BJ (cell line): ENCODE measurements around the gene ST3GAL4. TPM values are rescaled to one million over a fixed set of nuclear protein-coding genes. Genes with fewer than 3 reads are reported as not detected.

Experiments used
- CTCF ChIA-PET: fragments of 350-600 bp; formaldehyde crosslinking; extraction: SDS; loops from one replicate; lab custom pipeline; 2021; ENCODE audit warnings: antibody characterized with exemption, inconsistent platforms; lab: Yijun Ruan, JAX
- POLR2A ChIA-PET: fragments of 300-600 bp; sonication (Branson Sonifier 250); formaldehyde crosslinking; extraction: SDS; loops from one replicate; lab custom pipeline; 2021; ENCODE audit warnings: antibody characterized with exemption; lab: Charles Lee
- DNase-seq: peaks from one replicate; pipeline ENCODE4 v3.0.0-alpha.2; 2011; ENCODE audit warnings: low read depth
- H3K27me3 ChIP-seq: 2 replicates; pipeline ENCODE4 v1.6.0; 2011; ENCODE audit warnings: low read length; ENCODE audit not compliant: control insufficient read depth, insufficient read depth
- H3K36me3 ChIP-seq: 2 replicates; pipeline ENCODE4 v1.5.1; 2011; ENCODE audit warnings: low read length; ENCODE audit not compliant: control insufficient read depth, insufficient read depth
- H3K4me3 ChIP-seq: 2 replicates; pipeline ENCODE4 v1.5.1; 2011; ENCODE audit warnings: low read depth, mild to moderate bottlenecking, control low read depth, low read length
- polyA plus RNA-seq: library from polyadenylated mRNA; depleted of rRNA; stranded (reverse); fragments of >200 nt; gene quantifications from 2 replicates; pipeline ENCODE4 v1.2.3, GENCODE V29; 2011
- TF ChIP-seq, protein P1 (sequence below): IDR thresholded peaks from 2 replicates; pipeline ENCODE4 v1.5.1; 2011; ENCODE audit warnings: low read depth, mild to moderate bottlenecking, control low read depth, inconsistent platforms, low read length, moderate library complexity; ENCODE audit not compliant: insufficient read depth

Gene ST3GAL4
- polyA plus RNA-seq, 1 experiment = 31.8 TPM

DNA sequence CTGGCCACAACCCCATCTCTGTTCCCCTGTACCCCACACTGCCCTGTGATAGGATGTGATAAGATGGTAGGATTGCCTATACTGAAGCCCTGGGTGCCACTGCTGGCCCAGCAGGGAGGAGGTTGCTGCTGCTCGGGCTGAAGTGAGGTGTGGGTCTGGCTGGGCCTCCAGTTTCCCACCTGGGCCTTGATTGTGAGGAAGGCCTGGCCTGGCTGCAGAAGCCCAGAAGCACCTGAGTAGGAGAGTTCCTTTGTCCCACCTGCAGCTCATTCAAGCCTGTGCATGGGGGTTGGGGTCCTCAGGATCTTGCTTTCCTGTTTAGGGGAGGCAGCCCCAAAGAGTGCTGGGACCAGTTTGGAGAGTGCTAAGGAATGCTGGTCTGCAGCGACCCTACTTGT, 3.3 kb downstream of the ST3GAL4 start:
- TF ChIP-seq, protein P1, sequence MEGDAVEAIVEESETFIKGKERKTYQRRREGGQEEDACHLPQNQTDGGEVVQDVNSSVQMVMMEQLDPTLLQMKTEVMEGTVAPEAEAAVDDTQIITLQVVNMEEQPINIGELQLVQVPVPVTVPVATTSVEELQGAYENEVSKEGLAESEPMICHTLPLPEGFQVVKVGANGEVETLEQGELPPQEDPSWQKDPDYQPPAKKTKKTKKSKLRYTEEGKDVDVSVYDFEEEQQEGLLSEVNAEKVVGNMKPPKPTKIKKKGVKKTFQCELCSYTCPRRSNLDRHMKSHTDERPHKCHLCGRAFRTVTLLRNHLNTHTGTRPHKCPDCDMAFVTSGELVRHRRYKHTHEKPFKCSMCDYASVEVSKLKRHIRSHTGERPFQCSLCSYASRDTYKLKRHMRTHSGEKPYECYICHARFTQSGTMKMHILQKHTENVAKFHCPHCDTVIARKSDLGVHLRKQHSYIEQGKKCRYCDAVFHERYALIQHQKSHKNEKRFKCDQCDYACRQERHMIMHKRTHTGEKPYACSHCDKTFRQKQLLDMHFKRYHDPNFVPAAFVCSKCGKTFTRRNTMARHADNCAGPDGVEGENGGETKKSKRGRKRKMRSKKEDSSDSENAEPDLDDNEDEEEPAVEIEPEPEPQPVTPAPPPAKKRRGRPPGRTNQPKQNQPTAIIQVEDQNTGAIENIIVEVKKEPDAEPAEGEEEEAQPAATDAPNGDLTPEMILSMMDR = no peak
- ChIA-PET CTCF (interaction anchor here (0.7 to 1.6 kb wide), 7 partner anchors 10 to 82 kb away, joined by 3 to 8 read pairs (median 4); no protein-coding TSS in a partner anchor), POLR2A (no interaction called here)
- Histone ChIP-seq H3K4me3 (no peak overlapping the region), H3K27me3 (no peaks in the 10 kb centered on the region), H3K36me3 (no peaks in the 10 kb centered on the region; the same call in 1 of the 2 replicates)
- DNase-seq = no peak

DNA sequence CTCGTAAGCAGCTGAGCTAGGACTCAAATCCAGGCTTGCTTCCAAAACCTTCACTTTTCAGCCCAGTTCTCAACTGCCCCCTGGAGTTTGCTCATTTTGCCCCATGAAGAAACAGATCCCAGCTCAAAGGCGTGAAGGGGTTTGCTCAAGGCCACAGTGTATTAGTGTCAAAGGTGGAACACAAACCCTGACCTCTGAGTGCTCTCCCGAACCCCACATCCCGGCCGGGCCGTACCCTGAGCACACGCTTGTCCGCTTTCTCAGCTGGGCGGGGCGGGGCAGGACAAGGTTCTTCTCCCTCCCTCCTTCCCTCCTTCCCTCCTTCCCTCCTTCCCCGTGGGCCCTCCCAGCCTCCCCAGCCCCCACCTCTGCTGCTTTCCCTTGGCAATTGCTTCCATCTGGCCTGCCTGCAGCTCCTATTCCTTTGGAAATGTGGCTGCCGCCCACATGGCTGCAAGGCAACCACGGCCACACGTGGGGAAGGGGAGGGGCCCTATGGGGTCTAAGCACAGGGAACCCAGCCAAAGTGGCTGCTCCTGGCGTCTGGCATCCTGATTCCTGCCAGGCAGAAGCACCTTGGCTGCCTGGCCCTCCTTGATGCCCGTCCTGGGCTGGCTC, 4.1 kb downstream of the ST3GAL4 start:
- POLR2A ChIA-PET = no interaction called here
- no peak for DNase-seq
- H3K4me3 ChIP-seq = no peak overlapping the region
- no peaks in the 10 kb centered on the region; the same call in 1 of the 2 replicates for H3K36me3 ChIP-seq
- H3K27me3 ChIP-seq = no peaks in the 10 kb centered on the region
- CTCF ChIA-PET = interaction anchor here (0.8 to 1.6 kb wide), 7 partner anchors 11 to 81 kb away, joined by 3 to 8 read pairs (median 4); no protein-coding TSS in a partner anchor
- TF ChIP-seq, protein P1 = peak; percentile 51

DNA sequence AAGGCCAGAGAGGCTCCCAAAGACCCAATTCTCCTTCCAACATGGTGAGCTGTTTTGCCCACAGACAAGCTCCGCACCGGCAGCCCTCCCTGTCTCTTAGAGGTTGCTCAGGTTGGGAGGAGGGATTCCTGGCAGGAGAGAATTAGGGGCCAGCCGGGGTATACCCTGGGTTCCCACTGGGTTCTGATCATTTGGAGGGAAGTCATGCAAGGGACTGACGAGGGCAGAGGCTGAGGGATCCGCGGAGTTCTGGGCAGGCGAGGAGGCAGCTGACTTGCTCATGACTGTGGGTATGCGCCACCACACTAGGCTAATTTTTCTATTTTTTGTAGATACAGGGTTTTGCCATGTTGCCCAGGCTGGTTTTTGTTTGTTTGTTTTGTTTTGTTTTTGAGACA, 4.6 kb downstream of the ST3GAL4 start:
- Histone ChIP-seq H3K36me3 (no peaks in the 10 kb centered on the region; the same call in 1 of the 2 replicates), H3K27me3 (no peaks in the 10 kb centered on the region), H3K4me3 (no peak overlapping the region)
- TF ChIP-seq, protein P1 = no peak
- ChIA-PET CTCF (interaction anchor here (0.8 to 1.5 kb wide), 4 partner anchors 10 to 81 kb away, joined by 3 to 8 read pairs (median 4); no protein-coding TSS in a partner anchor), POLR2A (no interaction called here)
- no peak for DNase-seq

DNA sequence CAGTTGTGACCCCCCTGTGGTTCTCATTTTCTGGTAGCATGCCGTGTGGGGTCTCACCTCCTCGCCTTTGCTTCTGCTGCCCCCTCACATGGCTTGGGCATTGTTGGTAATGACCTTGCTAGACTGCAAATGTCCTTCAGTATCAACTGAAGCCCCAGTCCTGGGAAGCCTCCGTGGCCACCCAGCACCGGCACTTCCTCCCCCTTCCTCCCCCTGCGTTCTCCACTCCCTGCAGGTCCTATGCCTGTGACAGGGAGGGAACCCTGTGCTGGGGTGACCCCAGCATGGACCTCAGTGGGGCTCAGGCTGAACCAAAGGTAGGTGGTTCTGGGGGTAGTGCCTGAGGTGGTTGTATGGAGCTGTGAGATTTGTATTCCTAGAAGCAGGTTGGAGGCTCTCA, 5.9 kb downstream of the ST3GAL4 start:
- Histone ChIP-seq H3K27me3 (no peaks in the 10 kb centered on the region), H3K4me3 (no peak overlapping the region), H3K36me3 (no peaks in the 10 kb centered on the region; the same call in 1 of the 2 replicates)
- POLR2A ChIA-PET = no interaction called here
- CTCF ChIA-PET = no interaction called here
- DNase-seq = no peak
- TF ChIP-seq, protein P1 = no peak

DNA sequence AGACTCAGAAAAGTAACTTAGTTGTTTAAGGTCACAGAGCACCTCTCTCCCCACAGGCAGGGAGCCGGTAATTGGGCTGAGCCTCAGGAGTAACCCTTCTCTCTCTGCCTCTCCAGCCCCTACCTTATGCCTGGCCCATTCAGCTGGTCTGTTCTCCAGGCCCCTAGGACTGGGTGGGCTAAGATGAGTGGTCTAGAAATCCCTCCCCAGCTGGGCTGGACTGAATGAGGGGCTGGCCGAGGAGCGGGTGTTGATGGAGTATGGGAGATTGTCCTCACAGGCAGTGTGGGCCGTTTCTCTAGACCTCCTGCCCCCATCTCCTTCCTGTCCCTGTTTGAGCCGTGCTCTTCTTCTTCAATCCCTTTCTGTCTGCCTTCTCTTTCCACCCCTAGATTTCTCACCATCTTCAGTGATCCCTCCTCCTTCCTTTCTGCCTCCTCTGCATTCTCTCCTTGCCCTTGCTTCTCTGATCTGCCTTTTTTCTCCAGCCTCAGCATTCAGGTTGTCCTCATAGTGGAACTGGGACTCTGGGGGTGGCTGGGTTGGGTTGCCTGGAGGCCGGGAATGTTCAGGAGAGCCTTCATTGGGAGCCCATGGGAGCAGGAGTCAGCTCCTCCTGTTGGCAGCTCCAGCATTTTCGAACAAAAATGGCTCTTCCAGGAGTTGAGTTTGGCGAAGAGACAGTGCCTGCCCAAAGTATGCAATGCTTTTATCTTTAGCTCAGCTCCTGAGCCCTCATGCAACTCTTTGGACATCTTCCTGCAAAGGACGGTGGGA, 7.6 kb downstream of the ST3GAL4 start:
- no peak for DNase-seq
- POLR2A ChIA-PET = interaction anchor here (0.6 kb wide), 1 partner anchor 9 kb away, joined by 4 read pairs; no protein-coding TSS in a partner anchor
- TF ChIP-seq, protein P1 = no peak
- Histone ChIP-seq H3K27me3 (no peaks in the 10 kb centered on the region), H3K4me3 (no peak overlapping the region), H3K36me3 (no peaks in the 10 kb centered on the region; the same call in 1 of the 2 replicates)
- CTCF ChIA-PET = interaction anchor here (1.1 kb wide), 1 partner anchor 52 kb away, joined by 9 read pairs; no protein-coding TSS in a partner anchor
